GM19395 (cell line): ENCODE results near the gene CAPS.

Source experiments
- ATAC-seq: cut with Tn5 transposase; IDR thresholded peaks from one replicate; pipeline ENCODE4 v1.9.1; 2021; ENCODE audit warnings: mild to moderate bottlenecking, moderate library complexity; ENCODE audit not compliant: unreplicated experiment

CAPS gene

DNA sequence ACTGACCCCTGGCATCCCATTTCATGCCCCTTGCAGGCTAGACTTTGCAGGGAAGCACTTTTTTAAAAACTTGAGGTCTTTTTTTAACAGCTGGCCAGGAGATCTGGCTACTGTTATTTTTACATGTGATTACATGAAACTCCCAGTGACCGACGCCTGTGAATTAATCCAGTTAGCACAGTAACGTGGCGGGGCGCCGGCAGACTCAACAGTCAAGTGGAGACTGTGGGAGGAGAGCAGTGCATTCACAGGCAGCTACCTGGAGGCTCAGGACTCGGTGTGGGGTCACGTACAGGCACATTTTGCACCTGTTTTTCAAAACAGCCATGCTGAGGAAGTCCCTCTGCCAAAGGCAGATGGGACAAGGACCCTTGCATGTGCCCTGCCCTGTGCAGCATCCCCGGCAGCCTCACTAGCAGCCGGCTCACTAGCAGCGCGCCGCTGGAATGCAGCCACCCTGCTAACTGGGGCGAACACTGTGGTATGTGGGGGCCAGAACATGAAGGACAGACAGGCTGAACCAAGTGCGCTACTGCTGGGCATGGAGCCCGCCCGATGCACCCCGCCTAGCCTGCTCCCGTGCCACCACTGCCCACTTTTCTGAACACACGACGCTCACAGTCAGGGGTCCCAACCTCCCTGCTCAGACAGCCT lies 18.7 kb downstream of the CAPS start:
- ATAC-seq = no peak

DNA sequence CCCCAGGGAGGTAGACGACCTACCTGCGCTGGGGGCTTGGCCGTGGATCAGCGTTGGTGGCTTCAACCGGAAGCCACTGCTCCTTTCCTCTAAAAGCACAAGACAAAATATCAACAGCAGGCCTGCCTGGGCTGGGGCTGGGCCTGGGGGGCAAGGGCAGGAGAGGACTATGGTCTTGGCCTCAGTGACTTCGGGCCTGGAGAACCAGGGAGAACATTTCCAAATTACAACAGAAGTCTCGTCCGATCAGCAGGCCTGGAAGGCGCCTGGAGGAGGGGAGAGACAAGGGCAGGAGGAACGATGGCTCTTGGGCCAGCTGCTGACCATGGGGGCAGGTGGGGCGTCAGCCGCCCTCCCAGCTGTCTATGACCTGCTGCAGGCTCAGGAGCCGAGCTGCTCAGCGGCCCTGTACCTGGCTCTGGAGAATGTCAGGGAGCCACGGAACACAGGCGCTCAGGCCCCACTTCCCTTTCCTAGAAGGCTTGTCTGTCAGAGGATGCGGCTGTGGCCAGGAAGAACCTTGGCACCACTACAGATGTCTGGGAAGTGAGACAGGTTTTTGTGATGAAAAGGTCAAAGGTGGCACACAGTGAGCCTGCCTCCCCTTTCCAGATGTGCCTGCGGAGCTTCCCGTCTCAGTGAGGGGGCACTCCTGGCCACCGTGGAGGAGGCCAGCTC lies 19.5 kb downstream of the CAPS start:
- no peak for ATAC-seq

DNA sequence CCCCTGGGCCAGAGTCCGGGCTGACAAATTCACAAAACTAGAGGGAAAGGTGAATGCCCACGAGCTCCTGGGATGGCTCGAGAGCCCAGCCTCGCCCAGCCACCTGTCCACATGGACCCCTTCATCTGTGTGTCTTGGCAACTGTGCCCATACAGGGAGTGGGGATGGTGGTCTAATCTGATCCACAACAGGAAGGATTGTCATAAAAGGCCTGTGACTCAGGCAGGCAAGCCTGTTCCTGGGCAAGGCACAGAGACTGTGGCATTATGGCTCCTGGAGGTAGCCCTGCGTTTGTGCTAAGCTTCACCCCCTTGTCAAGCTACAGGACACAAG lies 20.0 kb downstream of the CAPS start:
- no peak for ATAC-seq

DNA sequence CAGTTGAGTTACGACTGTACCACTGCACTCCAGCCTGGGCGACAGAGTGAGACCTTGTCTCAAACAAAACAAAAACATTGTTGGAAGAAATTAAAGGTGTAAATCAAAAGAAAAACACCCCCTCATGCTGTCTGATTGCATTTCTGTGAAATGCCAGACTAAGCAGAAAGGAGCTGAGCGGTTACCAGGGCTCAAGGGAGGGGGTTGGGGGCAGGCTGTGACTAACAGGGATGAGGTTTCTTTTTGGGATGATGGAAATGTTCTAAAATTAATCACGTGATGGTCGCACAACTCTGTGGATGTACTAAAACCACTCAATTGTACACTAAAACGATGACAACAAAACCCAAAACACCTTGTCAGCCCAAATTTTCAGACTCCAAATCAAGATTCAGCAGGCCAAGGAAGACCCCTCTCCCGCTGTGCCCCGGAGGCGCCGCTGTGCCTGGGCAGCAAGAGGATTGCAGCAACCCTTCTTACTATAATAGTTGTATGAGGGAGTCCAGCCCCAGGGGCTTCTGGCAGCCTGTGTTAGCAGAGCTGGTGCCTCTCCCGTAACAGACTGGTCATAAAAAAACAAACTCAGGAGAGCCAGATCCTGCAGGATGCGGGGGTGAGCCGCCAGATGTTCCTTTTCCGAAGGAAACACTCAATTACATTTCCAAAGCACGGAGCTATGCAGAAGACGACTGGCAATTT lies 20.9 kb downstream of the CAPS start:
- no peak for ATAC-seq

DNA sequence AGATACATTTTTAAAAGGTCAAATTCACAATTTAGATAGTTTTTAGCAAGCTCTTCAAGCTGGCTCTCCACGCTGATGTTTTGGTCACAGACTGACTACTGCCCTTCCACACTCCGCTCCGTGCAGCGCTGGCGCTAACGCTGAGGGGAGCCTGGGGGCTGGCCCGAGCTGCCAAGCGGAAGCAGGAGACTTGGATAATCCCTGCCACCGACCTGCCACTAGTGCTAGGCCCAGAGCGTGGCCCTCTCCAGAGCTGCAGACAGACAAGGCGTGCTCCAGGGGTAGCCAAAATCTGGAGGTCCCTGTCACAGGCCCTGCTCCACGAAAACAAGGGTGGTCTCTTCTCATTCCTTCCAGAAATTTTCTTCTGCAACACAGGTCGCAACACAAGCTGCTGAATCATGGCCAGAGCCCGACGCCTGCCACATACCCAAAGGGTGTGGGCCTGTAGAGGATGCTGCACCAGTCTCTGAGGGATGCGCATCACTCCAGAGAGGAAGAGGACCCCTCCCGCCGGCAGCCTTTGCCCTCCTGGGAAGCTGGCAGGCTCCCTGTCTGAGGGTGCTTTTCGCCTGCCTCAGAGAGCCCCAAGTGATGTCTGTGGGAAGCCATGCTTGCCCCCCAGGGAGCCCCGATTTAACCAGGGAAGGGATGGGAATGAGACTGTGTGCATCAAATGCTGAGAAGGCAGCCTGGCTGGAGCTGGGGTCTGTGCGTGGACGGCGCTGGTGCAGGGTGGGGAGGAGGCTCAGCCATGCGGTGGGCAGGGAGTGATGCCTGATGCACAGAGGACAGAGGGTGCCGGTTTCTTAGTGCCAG lies 21.6 kb downstream of the CAPS start:
- no peak for ATAC-seq

DNA sequence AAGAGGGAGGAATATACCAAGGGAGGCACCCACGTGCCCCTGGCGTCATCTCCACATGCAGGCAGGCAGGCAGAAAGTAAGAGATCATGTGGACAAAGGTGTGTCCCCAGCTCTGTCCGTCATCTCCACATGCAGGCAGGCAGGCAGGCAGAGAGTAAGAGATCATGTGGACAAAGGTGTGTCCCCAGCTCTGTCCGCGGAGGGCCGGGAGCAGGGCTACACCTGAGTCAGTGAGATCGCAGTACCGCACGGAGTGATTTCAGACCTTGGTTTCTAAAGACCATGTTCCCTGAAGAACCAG lies 22.2 kb downstream of the CAPS start:
- no peak for ATAC-seq

DNA sequence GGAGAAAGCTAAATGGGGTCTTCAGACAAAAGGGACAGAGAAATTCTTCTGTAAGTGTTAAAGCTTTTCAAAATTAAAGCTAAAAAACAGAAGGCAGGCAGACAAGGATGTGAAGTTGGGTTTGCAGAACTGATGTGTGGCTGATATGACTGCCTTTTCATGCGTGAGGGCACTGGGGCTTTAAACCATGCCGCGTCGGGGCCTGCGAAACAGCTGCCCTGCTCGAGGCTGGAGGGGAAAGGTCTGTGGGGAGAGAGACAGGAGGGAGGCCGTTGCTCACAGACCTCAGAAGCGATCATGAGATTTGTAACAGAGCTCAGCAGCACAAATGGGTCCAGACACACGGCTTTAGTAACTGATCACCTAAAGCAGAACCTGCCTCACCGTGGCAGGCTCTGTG lies 23.5 kb downstream of the CAPS start:
- ATAC-seq = no peak

DNA sequence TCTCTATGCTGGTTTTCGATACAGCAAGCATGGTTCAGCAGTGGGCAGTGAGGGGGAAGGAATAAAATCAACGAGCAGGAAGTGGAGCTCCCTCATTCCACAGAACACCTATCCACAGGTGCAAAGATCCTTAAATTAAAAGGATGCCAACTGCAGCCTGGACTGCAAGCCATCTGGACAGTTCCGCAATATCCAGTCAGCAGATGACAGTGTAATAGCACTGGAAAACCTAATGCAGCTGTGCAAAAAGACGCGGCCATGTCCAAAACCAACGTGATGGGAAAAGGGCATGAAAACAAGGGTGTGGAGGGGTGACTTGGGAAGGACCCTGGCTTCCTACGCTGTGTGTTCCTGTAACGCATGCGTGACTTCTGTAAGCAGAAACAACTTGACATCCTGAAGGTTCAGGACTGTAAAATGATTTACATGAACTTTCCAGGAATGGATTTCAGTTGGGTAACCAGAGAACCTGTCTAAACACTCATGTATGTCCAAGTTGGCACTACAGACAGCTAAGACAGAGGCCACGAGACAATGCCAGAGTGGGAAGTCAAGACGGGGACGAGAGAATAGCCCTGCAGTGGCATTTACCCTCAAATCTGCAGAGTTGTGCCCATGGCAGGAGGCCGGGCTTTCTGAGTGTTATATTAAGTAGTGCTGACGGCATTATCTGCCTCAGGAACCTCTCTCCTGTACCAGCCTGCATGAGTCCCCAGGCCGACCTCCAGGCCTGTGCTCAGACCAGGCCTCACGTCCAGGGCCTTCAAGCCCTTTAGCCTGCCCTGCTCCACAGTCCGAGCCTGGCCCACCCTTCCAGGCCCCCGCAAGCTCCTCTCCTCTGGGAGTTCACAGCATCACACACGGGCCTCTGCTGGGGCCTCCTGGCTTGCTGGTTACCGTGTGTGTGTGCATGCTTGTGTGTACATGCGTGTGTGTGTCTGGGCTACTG lies 26.5 kb downstream of the CAPS start:
- ATAC-seq = no peak

DNA sequence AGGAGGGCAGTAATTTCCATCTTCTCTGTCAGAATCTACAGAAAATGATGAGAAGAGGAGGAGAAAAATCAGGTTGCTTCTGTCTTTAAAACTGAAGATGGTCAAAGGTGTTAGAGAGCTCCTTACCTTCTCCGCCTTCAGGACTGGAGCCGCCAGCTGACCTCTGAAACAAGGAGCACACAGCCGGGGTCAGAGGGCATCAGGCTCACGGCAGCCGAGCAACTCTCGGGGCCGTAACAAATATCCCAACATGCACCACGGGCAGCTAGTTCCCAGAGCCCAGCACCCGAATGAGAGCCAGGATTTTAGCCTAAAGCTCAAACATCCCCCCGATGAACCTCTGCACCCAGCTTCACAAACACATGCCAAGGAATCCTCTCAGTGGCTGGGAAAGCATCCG lies 27.6 kb downstream of the CAPS start:
- ATAC-seq = no peak

DNA sequence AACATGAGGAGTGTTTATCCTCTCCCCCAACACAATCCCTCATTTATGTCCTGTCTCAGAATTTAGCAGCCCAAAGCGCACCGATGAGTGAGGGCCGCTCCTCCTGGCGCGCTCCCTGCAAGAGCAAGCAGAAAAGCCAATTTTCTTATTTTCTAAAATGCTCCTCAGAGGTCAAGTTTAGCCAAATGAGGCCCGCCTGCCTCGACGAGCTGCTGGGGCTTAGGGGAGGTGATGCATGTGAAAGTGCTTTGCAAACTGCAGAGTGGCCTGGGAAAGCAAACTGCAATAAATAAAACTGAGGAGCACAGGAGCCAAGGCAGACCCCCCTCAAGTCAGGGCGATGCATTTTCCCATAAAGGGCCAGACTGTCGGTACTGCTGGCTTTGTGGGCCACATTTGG lies 29.0 kb downstream of the CAPS start:
- ATAC-seq = no peak

DNA sequence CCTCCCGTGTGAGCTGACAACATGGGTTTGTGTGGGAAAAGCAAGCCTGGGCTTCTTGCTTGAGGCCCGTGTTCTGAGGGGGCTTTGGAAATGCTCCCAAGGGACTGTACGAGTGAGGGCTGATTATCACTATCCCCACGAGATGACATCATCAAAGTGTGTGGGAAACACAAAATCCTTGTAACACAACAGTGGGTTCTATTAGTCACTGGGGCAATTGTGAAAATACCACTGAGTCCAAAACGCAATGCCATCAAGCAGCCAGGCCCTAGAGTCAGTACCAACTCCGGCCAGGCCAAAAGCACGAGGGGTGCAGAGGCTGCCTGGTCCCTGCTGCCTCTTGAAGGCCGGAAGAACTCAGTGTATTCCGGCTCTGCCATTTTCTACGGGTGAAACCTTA lies 29.6 kb downstream of the CAPS start:
- no peak for ATAC-seq

DNA sequence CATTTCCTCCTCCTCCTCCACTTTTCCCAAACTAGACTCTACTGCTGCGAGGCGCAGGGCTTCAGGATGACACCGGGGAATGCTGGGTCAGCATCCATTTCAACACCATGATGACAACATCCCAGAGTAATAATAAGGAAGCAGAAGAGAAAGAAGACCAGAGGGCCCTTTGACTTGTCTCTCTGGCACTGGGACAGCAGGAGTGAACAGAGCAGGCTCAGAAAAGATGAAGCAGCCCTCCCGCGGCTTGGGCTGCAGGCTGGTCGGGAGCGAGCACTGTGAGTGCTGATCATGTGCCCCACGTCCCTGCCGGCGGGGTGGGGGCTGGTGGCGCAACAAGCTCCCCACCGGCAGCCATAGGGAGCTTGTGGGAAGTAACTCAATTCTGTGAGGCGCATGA lies 33.4 kb downstream of the CAPS start:
- ATAC-seq = no peak

DNA sequence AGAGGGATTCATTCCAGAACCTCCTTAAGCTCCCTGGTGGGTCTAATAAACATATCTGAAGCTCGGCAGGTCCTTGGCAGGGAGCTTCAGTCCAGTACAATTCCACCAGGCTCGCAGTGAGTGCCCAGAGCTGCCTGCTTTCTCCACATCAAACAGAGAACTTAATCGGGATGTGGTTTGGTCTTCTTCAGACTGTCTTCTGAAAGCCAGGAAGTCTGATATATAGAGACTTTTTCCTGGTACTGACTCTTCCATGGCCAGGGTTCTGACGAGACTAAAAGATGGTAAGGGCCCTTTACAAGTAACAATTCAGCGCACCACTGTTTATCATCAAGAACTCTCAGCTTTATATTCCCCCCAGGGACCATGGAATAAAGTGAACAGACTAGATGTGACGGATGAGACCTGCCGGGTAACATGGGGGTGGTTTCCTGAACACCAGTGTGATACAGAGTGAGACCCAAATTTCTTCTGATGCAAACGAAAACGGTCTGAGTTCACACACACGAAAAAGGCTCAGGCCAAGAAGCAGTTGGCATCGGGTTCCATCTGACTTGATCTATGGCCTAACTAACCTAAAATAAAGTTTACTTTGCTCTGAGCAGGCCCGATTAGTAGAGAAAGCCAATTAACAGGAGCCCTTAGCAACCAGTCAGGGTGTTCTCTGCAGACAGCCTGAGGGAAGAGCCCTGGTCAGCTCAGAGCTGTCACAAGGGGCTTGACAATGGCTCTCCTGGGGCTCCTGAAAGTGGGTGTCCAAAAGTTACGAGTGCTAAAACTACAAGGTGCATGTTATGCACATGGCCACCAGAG lies 34.9 kb downstream of the CAPS start:
- no peak for ATAC-seq

DNA sequence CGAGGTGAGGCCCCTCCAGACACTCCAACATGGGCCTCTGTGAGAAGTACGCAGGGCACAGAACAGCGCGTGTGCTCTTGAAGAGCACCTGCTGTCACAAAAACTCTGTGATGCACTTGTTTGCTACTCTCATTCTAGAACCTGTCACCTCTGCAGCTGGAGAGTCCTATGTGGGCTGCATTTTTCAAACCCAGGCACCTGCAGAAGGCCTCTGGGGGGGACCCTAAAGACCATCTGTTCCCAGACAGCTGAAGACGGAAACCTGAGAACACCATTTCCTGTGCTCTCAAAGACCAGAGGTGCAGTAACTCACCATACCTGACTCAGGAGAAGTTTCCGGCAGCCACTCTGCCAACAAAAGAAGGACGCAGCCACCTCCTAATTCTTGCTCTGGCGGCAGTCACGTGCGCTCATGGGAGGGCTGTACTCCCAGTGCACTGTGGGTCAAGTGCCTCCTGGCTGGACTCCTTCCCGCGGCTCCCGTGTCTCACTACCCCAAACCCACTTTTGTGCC lies 35.8 kb downstream of the CAPS start:
- no peak for ATAC-seq

DNA sequence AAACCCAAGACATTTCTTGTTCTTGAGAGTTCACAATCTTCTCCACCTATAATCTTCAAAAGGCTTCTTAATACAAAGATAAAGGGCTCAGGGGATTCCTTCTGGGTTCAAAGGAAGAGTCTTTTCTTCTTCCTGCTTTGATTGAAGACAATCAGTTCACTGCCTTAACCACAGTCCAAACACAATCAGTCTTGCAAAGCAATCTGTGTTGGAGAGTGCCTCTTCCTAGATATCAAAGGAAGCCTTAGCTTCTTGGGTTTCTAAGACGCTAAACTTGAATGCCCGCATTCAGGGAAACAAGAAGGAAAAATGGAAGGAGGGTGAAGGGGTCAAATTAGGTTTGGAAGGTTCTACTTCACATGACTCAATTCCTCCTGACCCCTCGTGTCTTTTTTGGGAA lies 36.7 kb downstream of the CAPS start:
- ATAC-seq = no peak

DNA sequence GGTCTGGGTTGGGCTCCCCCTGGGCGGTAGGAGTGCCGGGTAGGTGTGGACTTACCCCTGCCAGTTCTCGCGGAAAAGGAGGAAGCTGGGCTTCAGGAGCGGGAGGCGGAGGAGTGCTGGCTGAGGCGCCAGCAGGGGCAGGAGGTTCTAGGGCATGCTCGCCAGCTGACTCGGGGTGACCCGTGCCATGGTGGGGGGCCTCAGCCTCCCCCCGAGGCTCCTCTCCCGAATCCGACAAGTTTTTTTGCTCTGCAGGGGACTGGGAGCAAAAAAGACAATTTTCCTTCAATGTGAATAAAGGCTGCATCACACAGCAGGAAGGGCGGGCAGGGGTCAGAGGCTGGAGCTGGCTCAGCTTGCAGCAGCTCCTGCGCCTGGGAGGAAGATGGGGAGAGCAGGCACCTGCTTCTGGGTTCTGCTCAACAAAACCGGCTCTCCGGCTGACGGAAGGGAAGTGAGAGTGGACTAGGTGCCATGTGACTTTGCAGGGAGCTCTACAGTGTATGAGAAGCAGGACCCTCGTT lies 37.3 kb downstream of the CAPS start:
- no peak for ATAC-seq

DNA sequence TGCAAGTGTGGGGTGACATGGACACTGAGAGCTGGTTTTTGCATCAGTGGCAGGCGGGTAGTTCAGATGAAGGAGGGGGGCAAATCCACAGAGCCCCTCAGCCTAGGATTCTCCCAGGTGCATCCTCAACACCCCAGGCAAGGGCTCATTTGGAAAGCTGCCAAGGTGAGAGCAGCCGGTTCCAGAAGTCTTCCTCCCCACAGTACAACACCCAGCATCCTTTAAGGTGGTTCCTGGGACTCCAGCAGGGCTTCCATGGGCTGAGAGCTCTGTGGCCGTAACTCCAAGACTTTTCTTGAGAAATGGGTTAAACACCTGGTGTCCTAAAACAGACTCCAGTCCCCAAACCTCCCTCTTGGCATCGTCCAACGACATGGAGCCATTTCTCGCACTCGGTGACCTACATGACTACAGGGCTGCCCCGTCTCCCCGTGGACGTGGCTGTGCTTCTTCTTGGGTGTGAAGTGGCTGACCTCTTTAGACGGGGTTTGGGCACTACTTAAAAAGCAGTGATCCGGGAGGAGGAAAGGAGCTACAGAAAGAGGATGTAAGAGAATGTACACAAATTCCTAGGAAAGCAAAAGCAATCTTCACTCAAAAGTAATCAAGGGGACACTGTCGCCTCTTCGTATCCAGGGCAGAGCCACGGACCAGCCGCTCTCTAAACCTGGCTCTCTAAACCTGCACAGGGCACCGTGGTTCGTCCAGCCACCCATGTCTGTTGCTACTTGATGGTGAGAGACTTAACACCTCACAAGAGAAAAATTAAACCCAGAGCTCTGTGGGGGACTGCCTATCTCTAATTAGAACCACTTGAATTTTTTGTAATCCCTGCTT lies 38.4 kb downstream of the CAPS start:
- no peak for ATAC-seq

DNA sequence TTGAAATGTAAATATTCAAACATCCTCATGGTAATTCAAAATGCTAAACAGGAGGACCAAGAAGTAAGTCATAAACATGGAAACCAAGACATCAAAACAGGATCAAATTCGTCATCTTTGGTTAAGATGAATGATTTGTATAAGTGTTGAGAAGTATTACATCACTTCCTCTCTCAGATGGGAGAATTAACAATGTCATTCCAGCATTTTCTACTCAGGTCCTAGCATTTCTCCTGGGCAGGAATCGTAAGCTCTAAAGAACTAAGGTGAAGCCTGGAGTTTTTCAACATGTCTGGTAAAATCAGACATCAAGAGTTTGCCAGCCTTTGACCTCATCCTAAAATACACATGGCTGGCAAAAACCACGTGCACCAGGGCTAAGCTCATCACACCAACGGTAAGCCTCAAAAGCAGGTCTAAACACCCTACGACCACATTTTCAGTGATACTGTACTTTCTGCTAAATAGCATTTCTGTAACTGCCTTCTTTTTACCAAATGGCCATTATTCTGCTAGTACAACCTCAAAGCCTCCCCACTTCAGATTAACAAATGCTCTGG lies 39.1 kb downstream of the CAPS start:
- no peak for ATAC-seq
